NT2/D1 (cell line): ENCODE data around the gene ATP5F1E.

Experiments
- SUZ12 ChIP-seq: IDR thresholded peaks from 2 replicates; pipeline ENCODE4 v1.6.1; 2011; ENCODE audit not compliant: insufficient read length, insufficient read depth; ENCODE audit errors: extremely low read depth
- ZNF274 ChIP-seq: IDR thresholded peaks from 2 replicates; pipeline ENCODE4 v1.6.1; 2011; ENCODE audit warnings: mild to moderate bottlenecking, low read depth, low read length

DNA sequence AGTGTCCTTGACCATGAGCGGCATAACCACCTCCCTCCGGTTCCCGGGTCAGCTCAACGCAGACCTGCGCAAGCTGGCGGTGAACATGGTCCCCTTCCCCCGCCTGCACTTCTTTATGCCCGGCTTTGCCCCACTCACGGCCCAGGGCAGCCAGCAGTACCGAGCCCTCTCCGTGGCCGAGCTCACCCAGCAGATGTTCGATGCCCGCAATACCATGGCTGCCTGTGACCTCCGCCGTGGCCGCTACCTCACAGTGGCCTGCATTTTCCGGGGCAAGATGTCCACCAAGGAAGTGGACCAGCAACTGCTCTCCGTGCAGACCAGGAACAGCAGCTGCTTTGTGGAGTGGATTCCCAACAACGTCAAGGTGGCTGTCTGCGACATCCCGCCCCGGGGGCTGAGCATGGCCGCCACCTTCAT, 8.0 kb downstream of the ATP5F1E start:
- TF ChIP-seq SUZ12 (no peak), ZNF274 (no peak)
